HG02610 (cell line): ENCODE data around the gene GIMD1.
A peak's percentile ranks its signal among the peaks of the same experiment; 100 is the strongest.
"Not testable (repeated sequence)": the region's sequence is repeated elsewhere in the genome, so short reads cannot be mapped to it uniquely, and the experiment has no call there.

Experiments used
- ATAC-seq: cut with Tn5 transposase; IDR thresholded peaks from one replicate; pipeline ENCODE4 v1.9.1; 2021; ENCODE audit warnings: mild to moderate bottlenecking, moderate library complexity; ENCODE audit not compliant: unreplicated experiment

GIMD1 gene

DNA sequence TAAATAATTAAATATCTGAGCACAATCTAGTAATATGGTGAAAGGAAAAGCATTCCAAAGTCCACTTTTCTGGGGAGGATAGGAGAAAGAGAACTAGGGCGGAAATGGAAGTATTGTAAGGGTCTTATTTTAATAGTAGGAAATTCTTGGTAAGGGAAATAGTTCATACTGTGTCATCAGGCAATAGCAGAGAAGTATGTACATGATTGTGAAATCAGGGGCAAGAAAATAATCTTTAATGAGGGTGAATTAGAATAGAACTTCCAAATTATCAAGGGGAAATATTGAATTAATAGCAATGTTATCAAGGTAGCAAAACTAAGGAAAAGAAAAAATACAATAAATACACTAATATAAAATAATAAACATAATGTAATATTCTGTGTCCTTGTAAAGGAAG, 14.8 kb downstream of the GIMD1 start:
- no peak for ATAC-seq

DNA sequence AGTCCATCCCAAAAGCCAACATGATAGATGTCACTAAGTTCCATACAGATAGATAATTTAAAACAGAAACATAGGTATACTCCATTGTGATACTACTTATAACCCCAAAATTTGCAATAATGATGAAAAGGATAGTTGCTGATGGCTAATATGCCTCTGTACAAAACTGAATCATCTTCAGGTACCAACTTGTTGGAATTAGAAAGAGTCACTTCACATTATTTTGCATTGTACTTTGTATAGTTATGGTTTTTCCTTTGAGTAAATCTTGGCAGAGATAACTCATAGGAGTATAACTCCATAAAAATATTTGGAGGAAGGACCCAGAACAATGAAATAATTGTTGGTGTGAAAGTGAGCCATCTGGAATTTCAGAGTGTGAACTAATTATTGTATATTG, 17.6 kb downstream of the GIMD1 start:
- no peak for ATAC-seq

GRCh38 chr4:106347167-106347566, 21.4 kb downstream of the GIMD1 start:
- no peak for ATAC-seq

GRCh38 chr4:106344647-106344970, 24.0 kb downstream of the GIMD1 start:
- ATAC-seq: no peak

GRCh38 chr4:106343865-106344646, 24.5 kb downstream of the GIMD1 start:
- no peak for ATAC-seq

GRCh38 chr4:106340774-106341173, 27.8 kb downstream of the GIMD1 start:
- no peak for ATAC-seq

- ATAC-seq: no peak
Measured at GRCh38 chr4:106339431-106339830, 29.1 kb downstream of the GIMD1 start.

DNA sequence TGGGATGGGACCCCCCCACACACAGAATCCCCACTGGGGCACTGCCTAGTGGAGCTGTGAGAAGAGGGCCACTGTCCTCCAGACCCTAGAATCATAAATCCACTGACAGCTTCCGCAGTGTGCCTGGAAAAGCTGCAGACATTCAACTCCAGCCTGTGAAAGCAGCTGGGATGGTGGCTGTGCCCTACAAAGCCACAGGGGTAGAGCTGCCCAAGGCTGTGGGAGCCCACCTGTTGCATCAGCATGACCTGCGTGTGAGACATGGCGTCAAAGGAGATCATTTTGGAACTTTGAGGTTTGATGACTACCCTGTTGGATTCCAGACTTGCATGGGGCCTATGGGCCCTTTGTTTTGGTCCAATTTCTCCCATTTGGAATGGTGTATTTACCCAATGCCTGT, 29.9 kb downstream of the GIMD1 start:
- no peak for ATAC-seq

- ATAC-seq: no peak
Measured at GRCh38 chr4:106337916-106338315, 30.7 kb downstream of the GIMD1 start.

DNA sequence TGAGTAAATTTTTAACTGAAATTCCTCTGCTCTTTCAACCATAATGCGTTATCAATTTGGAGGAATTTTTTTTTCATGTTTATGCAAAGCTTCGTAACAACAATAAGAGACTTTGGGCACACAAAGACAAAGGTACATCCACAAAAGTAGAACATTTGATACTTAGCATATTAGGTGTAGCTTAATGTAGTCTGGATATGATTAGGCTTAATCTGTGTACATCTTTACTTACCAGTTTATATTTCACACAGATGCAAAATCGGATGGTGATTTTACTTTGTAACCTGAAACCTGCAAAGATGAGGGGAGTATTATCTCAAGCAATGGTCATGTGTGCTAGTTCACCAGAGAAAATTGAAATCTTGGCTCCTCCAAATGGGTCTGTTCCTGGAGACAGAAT, 32.0 kb downstream of the GIMD1 start:
- ATAC-seq: no peak

GRCh38 chr4:106334741-106335470, 33.7 kb downstream of the GIMD1 start:
- no peak for ATAC-seq

GRCh38 chr4:106333186-106333585, 35.4 kb downstream of the GIMD1 start:
- no peak for ATAC-seq

GRCh38 chr4:106329041-106329618, 39.4 kb downstream of the GIMD1 start:
- ATAC-seq: peak; percentile 92

DNA sequence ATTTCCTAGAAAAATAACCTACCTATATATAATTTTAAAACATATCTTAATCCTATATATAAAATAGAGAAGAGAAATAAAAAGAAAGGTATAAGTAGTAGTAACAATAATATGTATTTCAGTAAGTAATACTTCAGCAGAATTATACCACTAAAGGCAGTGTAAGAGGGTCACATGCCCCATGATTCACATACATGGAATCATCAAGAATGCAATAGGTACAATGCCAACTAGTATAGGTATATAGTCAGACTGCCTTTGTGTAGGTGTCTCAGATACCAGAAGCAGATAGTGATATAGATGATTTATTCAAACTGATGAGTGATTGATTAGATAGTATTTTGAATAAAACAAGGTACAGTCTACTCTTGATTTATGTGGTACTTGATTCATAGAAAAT, 42.8 kb downstream of the GIMD1 start:
- no peak for ATAC-seq

DNA sequence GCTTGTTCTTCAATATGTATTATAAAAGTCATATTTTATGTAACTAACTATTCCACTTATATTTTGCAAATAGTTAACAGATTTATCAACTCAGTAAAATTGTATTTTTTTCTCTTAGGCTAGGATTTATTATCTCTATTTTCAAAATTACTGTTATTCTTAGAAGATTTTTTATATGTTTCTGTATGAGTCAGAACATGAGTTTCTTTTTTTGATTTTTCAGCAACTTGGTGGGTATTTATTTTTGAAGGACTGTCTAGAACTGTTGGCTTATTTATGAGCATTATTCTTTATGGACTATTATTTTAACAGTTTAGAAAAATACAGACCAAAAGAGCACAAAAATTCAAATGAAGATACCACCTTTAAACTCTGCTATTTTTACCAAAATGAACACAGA, 45.5 kb downstream of the GIMD1 start:
- no peak for ATAC-seq

- not testable (repeated sequence) for ATAC-seq
Measured at GRCh38 chr4:106321814-106322213, 46.8 kb downstream of the GIMD1 start.

GRCh38 chr4:106321168-106321567, 47.4 kb downstream of the GIMD1 start:
- ATAC-seq: not testable (repeated sequence)

- no peak for ATAC-seq
Measured at GRCh38 chr4:106320235-106320634, 48.3 kb downstream of the GIMD1 start.

DNA sequence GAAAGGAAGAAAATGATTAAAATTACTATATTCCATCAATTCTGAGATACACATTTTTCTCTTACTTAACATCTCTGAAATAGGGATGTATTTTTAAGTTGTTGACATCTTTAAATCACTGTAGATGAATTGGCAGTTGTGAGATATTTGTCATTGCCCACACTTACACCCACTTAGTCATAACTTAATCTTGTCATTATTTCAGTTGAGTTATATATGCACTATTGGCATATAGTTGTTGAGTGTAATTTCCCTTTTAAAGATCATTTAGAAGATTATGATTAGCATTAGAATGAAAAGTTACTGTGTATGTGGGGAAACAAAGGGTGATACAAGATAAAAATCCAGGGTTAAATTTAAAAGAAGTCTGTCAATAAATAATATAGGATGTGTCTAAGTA, 50.1 kb downstream of the GIMD1 start:
- ATAC-seq: no peak

- ATAC-seq: no peak
Measured at GRCh38 chr4:106317815-106318214, 50.8 kb downstream of the GIMD1 start.

DNA sequence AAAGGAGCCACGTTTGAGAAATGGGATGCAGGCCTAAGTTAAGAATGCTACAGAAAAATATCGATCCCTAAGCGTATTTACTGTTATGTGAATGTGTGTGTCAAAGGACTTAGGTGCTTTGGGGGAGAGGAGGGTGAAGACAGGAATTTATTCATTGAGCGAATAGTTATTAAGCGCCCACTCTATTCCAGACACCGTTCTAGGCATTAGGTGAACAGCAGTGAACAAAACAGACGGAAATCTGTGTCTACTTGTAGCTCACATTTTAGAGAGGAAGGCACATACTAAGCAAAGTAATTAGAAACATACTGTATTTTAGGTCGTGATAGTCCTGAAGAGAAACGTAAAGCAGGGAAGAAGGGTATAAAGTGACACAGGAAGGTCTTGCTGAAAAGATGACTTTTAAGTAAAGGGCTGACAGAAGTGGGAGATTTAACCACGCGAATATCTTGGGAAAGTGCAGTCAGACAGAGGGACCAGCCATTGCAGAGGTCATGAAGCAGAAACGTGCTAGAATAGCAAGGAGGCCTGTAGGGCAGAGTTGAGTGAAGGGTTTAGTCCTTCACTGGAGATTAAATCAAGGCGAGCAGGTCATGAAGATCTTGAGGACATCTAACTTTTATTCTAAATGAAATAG, 51.7 kb downstream of the GIMD1 start:
- ATAC-seq: no peak
